ENCODE data around the gene SNX25. TPM values are rescaled to one million over a fixed set of nuclear protein-coding genes. Genes with fewer than 3 reads are reported as not detected.
A peak's percentile ranks its signal among the peaks of the same experiment; 100 is the strongest.

The SNX25 gene
- total and polyA plus RNA-seq, 8 donors = 2.6 to 36.8 (median 8.3) TPM

DNA sequence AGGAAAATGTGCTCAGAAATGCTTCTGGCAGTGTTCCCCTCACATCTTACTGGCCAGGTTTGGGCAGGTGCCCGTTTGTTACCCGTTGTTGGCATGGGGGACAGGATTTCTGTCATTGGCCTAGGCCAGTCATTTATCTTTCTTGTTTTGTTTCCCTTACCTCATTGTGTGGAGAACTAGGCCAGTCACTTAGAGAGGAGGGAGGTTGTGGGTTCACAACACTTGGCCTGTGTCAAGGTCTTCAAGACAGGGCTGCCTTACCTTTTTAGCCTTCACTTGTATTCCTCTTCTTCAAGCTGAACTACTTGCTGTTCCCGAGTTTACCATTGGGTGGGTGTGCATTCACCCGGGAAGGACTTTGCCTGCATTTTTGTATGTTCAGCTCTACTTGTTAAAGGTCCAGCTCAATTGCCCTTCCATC, 17.7 kb downstream of the SNX25 start:
- peak in 1 of 2 donors; percentile 59 for DNase-seq
- intact Hi-C loops (cut with DNase I; ENCODE audit: low total_unique reads) = no loop called here
- no peaks in the 10 kb centered on the region for H3K36me3 ChIP-seq
- no peaks in the 10 kb centered on the region for H3K27me3 ChIP-seq
- H3K9me3 ChIP-seq = no peaks in the 10 kb centered on the region
- peak overlapping the region in 1 of 5 donors; percentile 16 for H3K27ac ChIP-seq
- WGBS, 5 donors = 18 to 41% (median 21%) methylated on average over 4 of the region's 4 CpGs
- no peak for TF ChIP-seq EP300 (IDR thresholded peaks at IDR 0.05)
- no peak for TF ChIP-seq POLR2A (IDR thresholded peaks at IDR 0.05)
- TF ChIP-seq POLR2AphosphoS5 (IDR thresholded peaks at IDR 0.05) = no peak
- TF ChIP-seq, protein P1, sequence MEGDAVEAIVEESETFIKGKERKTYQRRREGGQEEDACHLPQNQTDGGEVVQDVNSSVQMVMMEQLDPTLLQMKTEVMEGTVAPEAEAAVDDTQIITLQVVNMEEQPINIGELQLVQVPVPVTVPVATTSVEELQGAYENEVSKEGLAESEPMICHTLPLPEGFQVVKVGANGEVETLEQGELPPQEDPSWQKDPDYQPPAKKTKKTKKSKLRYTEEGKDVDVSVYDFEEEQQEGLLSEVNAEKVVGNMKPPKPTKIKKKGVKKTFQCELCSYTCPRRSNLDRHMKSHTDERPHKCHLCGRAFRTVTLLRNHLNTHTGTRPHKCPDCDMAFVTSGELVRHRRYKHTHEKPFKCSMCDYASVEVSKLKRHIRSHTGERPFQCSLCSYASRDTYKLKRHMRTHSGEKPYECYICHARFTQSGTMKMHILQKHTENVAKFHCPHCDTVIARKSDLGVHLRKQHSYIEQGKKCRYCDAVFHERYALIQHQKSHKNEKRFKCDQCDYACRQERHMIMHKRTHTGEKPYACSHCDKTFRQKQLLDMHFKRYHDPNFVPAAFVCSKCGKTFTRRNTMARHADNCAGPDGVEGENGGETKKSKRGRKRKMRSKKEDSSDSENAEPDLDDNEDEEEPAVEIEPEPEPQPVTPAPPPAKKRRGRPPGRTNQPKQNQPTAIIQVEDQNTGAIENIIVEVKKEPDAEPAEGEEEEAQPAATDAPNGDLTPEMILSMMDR (IDR thresholded peaks at IDR 0.05) = no peak
- peaks cover 0 to 18% (median 7%) of the 10 kb centered on the region in 4 donors for H3K4me1 ChIP-seq
- no peak overlapping the region for H3K4me3 ChIP-seq

DNA sequence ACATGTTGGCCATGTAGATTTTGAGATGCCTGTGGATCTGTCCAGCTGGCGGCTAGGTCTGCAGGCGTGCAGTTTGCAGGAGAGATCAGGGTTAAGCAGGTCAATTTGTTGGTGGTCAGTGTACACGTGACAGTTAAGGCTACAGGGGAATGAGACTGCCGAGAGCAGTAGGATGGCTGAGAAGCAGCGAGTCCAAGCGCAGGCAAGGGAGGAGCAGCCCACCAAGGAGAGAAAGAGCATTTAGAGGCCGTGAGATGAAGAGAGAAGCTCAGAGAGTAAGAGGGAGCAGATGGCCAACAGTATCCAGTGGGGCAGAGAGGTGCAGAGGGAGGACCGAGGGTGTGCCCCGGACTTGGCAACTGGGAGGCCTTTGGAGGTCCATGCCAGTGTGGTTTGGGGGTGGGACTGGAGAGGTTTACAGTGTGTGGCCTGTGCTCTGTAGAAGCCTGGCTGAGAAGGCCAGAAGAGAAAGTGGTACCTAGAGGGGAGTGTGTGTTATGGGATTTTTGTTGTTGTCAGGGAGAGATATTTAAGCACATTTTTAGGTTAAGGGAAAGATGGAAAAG, 18.4 kb downstream of the SNX25 start:
- no peaks in the 10 kb centered on the region for H3K27me3 ChIP-seq
- WGBS, 5 donors = 79 to 90% (median 85%) methylated on average over 9 of the region's 9 CpGs
- no peaks in the 10 kb centered on the region for H3K36me3 ChIP-seq
- H3K9me3 ChIP-seq = no peaks in the 10 kb centered on the region
- H3K27ac ChIP-seq = peak overlapping the region in 1 of 5 donors; percentile 16
- no peak overlapping the region for H3K4me3 ChIP-seq
- no peak for DNase-seq
- TF ChIP-seq POLR2A (IDR thresholded peaks at IDR 0.05) (no peak), EP300 (IDR thresholded peaks at IDR 0.05) (no peak), POLR2AphosphoS5 (IDR thresholded peaks at IDR 0.05) (no peak)
- TF ChIP-seq, protein P1 (IDR thresholded peaks at IDR 0.05) = no peak
- intact Hi-C loops (cut with DNase I; ENCODE audit: low total_unique reads) = no loop called here
- peaks cover 0 to 18% (median 7%) of the 10 kb centered on the region in 4 donors for H3K4me1 ChIP-seq

DNA sequence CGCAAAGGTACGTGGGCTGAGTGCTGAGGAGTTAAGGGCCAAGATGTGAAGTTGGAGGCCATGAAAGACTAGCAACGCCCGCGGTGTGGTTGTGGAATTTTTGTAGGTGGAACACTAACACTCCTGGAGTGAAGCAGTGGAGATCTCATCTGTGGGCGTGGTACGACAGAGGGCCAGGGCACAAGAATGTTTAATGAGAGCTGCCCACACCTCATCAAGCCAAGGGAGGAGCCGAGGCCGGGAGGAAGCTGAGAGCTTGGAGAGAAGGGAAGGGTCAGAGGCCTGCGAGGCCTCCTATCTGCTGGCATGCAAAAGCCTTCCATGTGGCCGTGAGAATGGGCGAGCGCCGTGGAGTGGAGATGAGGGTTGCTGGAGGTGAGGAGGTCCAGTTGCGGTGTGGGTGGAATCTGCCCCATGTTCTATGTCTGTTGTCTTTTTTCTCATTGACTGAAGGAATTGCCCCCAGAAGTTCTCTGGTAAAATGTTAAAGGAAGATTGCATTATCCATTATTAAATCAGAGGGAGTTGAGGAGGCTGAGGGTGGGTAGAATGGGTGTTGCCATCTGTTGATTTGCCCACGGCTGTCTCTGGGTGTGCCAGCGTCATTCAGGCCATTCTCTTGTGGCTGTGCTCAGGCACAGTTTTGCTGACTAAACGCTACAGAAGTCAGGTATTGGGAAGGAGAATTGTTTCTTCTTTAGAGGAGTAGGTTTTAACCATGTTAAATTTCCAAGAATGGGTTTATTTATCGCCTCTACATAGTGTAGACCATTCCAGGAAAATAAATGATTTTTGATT, 19.8 kb downstream of the SNX25 start:
- peaks cover 0 to 18% (median 7%) of the 10 kb centered on the region in 4 donors for H3K4me1 ChIP-seq
- no peak overlapping the region for H3K27ac ChIP-seq
- no peak for DNase-seq
- H3K9me3 ChIP-seq = no peaks in the 10 kb centered on the region
- H3K4me3 ChIP-seq = no peak overlapping the region
- intact Hi-C loops (cut with DNase I; ENCODE audit: low total_unique reads) = no loop called here
- 88 to 91% (median 90%) methylated on average over 19 of the region's 19 CpGs for whole genome bisulfite sequencing, 5 donors
- TF ChIP-seq POLR2A (IDR thresholded peaks at IDR 0.05) (no peak), POLR2AphosphoS5 (IDR thresholded peaks at IDR 0.05) (no peak), EP300 (IDR thresholded peaks at IDR 0.05) (no peak)
- TF ChIP-seq, protein P1 (IDR thresholded peaks at IDR 0.05) = no peak
- H3K27me3 ChIP-seq = no peaks in the 10 kb centered on the region
- H3K36me3 ChIP-seq = no peaks in the 10 kb centered on the region

DNA sequence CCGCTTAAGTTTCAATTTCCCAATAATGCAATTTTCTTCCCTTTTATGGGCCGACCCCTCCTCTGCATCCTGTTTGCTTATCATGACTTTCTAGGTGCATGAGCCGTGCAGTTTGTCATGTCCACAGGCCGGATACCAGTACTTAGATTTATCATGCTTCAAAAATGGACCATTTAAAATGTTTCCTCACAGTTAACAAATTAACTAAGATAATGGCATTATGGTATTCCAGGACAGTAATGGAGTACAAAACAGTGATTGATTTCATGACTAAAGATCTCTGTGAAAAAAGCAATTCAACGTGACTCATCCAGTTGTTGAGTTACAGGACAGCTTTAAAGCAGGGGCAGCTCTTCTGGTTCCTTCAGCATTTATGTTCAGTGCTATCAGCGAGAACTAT, 23.0 kb downstream of the SNX25 start:
- Histone ChIP-seq H3K27me3 (no peaks in the 10 kb centered on the region), H3K36me3 (no peaks in the 10 kb centered on the region), H3K27ac (no peak overlapping the region), H3K9me3 (no peaks in the 10 kb centered on the region), H3K4me1 (peaks cover 8 to 20% (median 13%) of the 10 kb centered on the region in 4 donors), H3K4me3 (no peak overlapping the region)
- DNase-seq = no peak
- WGBS, 5 donors = 74 to 92% (median 81%) methylated on average over 6 of the region's 6 CpGs
- TF ChIP-seq EP300 (IDR thresholded peaks at IDR 0.05) (no peak), POLR2A (IDR thresholded peaks at IDR 0.05) (no peak)
- intact Hi-C loops (cut with DNase I; ENCODE audit: low total_unique reads) = no loop called here

Measured in stomach (tissue), 9 donors.